ENCODE measurements around the gene EIF1AX.

The EIF1AX gene

DNA sequence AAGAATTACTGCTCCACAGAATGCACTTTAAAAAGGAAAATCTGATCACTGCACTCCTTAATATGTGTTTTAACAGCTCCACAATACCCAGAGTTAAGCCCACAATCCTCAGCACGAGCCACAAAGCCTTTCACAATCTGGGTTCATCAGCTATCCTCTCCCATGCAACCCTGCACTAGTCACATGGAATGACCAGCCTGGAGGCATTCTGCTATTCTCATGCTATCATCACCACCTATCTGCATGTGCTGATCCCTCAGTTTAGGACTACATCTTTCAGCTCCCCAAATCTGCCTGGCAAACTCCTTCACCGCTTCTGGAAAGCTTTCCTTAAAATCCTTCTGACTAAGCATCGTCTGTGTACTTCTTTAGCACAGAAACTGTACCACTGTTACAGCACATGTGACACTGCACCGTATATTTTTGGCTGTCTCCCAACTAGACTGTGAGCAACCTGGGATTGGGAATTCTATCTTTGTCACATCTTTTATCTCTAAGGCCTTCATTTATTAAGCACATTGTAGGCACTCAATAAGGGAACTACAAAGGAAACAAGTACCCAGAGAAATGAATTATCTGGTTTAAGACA is 18.3 kb upstream of the EIF1AX start:
- Histone ChIP-seq H3K79me2 (ENCODE audit: control insufficient read depth, low read length) (no peaks in the 10 kb centered on the region), H3K9me3 (ENCODE audit: control insufficient read depth, insufficient read depth, low read length) (no peaks in the 10 kb centered on the region), H3K4me2 (ENCODE audit: low read length) (no peak overlapping the region), H3K27ac (ENCODE audit: low read depth, low read length) (no peak overlapping the region), H3K36me3 (ENCODE audit: control insufficient read depth, low read length) (peaks cover 18% of the 10 kb centered on the region), H3K27me3 (ENCODE audit: control insufficient read depth, low read length) (no peaks in the 10 kb centered on the region), H3K4me3 (ENCODE audit: low read length) (no peak overlapping the region), H3F3A (ENCODE audit: control insufficient read depth, insufficient read depth) (no peaks in the 10 kb centered on the region), H3K9me2 (replicated peaks; ENCODE audit: control insufficient read depth, low read length) (no peaks in the 10 kb centered on the region), H4K20me1 (ENCODE audit: control insufficient read depth, insufficient read depth, low read depth, low read length) (no peaks in the 10 kb centered on the region), H3K4me1 (ENCODE audit: control insufficient read depth, low read length) (no peaks in the 10 kb centered on the region)
- TF ChIP-seq, protein P1, sequence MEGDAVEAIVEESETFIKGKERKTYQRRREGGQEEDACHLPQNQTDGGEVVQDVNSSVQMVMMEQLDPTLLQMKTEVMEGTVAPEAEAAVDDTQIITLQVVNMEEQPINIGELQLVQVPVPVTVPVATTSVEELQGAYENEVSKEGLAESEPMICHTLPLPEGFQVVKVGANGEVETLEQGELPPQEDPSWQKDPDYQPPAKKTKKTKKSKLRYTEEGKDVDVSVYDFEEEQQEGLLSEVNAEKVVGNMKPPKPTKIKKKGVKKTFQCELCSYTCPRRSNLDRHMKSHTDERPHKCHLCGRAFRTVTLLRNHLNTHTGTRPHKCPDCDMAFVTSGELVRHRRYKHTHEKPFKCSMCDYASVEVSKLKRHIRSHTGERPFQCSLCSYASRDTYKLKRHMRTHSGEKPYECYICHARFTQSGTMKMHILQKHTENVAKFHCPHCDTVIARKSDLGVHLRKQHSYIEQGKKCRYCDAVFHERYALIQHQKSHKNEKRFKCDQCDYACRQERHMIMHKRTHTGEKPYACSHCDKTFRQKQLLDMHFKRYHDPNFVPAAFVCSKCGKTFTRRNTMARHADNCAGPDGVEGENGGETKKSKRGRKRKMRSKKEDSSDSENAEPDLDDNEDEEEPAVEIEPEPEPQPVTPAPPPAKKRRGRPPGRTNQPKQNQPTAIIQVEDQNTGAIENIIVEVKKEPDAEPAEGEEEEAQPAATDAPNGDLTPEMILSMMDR (IDR thresholded peaks at IDR 0.05; ENCODE audit: low read depth, low read length, poor library complexity, severe bottlenecking) = no peak
- TF ChIP-seq EZH2phosphoT487 (IDR thresholded peaks at IDR 0.05; ENCODE audit: borderline replicate concordance, low read length) = no peak

DNA sequence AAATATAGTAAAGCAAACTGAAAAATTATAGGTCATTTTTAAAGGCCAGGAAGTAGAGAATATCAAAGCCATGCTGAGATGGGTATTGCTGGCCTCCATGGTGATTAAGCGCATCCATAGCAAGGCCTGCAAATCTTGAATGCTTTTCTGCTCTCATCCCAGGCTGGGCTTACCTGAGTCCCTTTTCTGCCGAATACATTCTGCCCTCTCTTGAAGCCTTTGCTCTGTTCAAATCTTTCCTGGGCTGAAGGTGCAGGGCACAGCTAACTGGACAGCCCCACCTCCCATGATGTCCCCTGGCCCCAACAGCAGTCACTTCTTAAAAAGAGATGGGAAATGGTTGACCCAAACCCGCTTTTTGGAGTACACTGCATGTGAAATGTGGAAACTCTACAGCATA is 10.1 kb upstream of the EIF1AX start:
- Histone ChIP-seq H3K27ac (ENCODE audit: low read depth, low read length) (no peak overlapping the region), H3K36me3 (ENCODE audit: control insufficient read depth, low read length) (peaks cover 16% of the 10 kb centered on the region), H3K79me2 (ENCODE audit: control insufficient read depth, low read length) (no peaks in the 10 kb centered on the region), H3F3A (ENCODE audit: control insufficient read depth, insufficient read depth) (no peaks in the 10 kb centered on the region), H3K4me1 (ENCODE audit: control insufficient read depth, low read length) (peaks cover 4% of the 10 kb centered on the region; the same call in 1 of the 2 replicates), H4K20me1 (ENCODE audit: control insufficient read depth, insufficient read depth, low read depth, low read length) (no peaks in the 10 kb centered on the region), H3K4me3 (ENCODE audit: low read length) (no peak overlapping the region), H3K9me3 (ENCODE audit: control insufficient read depth, insufficient read depth, low read length) (no peaks in the 10 kb centered on the region), H3K4me2 (ENCODE audit: low read length) (no peak overlapping the region), H3K9me2 (replicated peaks; ENCODE audit: control insufficient read depth, low read length) (no peaks in the 10 kb centered on the region), H3K27me3 (ENCODE audit: control insufficient read depth, low read length) (no peaks in the 10 kb centered on the region)
- TF ChIP-seq EZH2phosphoT487 (IDR thresholded peaks at IDR 0.05; ENCODE audit: borderline replicate concordance, low read length) = no peak
- TF ChIP-seq, protein P1 (IDR thresholded peaks at IDR 0.05; ENCODE audit: low read depth, low read length, poor library complexity, severe bottlenecking) = no peak

DNA sequence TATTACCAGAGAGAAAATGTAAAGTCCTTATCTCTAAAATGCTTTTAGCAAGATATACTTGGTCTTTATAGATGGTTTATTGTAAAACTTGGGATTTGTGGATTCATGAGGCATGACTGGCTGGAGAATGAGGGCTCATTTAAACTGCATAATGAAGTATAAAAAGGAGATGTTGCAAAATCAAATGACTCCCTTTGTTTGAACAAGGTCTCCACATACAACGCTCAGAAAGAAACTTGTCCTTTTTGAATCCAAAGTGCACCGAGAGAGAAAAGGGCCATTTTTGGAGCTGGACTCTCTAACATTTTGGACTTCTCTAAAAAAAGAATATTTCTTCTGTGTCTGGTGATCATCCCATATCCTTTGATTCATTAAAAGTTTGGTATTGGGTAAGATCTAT is 7.7 kb upstream of the EIF1AX start:
- H4K20me1 ChIP-seq (ENCODE audit: control insufficient read depth, insufficient read depth, low read depth, low read length) = no peaks in the 10 kb centered on the region
- H3K27ac ChIP-seq (ENCODE audit: low read depth, low read length) = no peak overlapping the region
- H3K9me2 ChIP-seq (replicated peaks; ENCODE audit: control insufficient read depth, low read length) = no peaks in the 10 kb centered on the region
- no peak overlapping the region for H3K4me2 ChIP-seq (ENCODE audit: low read length)
- no peak overlapping the region for H3K4me3 ChIP-seq (ENCODE audit: low read length)
- no peak for TF ChIP-seq EZH2phosphoT487 (IDR thresholded peaks at IDR 0.05; ENCODE audit: borderline replicate concordance, low read length)
- TF ChIP-seq, protein P1 (IDR thresholded peaks at IDR 0.05; ENCODE audit: low read depth, low read length, poor library complexity, severe bottlenecking) = no peak
- H3K27me3 ChIP-seq (ENCODE audit: control insufficient read depth, low read length) = no peaks in the 10 kb centered on the region
- no peaks in the 10 kb centered on the region for H3F3A ChIP-seq (ENCODE audit: control insufficient read depth, insufficient read depth)
- no peaks in the 10 kb centered on the region for H3K9me3 ChIP-seq (ENCODE audit: control insufficient read depth, insufficient read depth, low read length)
- no peaks in the 10 kb centered on the region for H3K79me2 ChIP-seq (ENCODE audit: control insufficient read depth, low read length)
- peaks cover 4% of the 10 kb centered on the region; the same call in 1 of the 2 replicates for H3K4me1 ChIP-seq (ENCODE audit: control insufficient read depth, low read length)
- H3K36me3 ChIP-seq (ENCODE audit: control insufficient read depth, low read length) = peaks cover 3% of the 10 kb centered on the region
